Measurements from ENCODE around the gene PLAU. TPM values are rescaled to one million over a fixed set of nuclear protein-coding genes. Genes with fewer than 3 reads are reported as not detected.
"Not testable (repeated sequence)": the region's sequence is repeated elsewhere in the genome, so short reads cannot be mapped to it uniquely, and the experiment has no call there.

Gene PLAU
- total RNA-seq, 1 donor from 2014 or later, result 13.8 TPM

DNA sequence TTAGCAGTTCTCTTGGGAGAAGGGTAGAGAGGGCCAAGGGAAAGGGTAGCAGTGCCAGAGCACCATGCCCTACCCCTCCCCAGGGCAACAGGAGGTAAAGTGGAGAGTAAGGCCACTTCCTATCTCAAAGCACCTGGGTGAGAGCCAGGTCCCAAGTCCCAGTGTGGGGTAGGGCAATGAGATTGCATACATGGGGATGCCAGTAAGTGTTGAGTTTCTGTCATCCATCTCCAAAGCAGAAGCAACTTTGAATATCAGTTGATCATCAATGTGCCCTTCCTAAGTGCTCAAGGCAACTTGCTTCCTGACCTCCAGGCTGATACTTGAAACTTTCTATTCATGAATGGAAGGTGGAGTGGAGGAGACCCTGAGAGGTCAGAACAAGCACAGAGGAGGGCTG lies 34.4 kb upstream of the PLAU start:
- no peak for DNase-seq (ENCODE audit: low spot score)

GRCh38 chr10:73876971-73877370 lies 34.0 kb upstream of the PLAU start:
- DNase-seq (ENCODE audit: low spot score), result no peak

DNA sequence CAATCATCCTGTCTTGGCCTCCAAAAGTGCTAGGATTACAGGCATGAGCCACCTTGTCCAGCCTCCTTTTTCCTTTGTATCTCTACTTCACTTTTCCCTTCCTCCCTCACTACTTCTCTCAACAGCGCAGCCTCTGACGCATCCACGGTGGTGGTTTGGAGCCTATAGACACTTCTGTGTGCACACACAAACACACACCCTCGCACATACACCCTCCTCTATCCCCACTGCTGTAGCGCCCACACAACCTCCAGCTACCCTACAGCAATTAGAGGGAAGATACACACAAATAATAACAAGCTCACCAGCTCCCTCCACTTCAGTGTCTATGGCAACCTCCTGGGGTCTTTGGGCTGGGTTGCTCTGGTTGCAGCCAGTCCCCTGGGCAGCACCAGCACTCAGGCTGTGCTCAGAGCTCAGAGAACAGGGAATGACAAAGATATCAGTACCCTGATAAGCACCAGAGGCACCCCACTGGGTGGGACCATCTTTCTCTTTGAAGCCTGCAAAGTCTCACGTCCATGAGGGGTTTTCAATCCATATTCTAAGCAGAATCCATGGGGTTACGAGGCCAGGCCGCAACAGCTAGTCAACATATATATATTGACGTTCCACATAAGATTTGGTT lies 33.3 kb upstream of the PLAU start:
- DNase-seq (ENCODE audit: low spot score), result no peak

- DNase-seq (ENCODE audit: low spot score), result no peak
Observed at GRCh38 chr10:73878365-73878764, 32.6 kb upstream of the PLAU start.

- peak; percentile 89 for DNase-seq (ENCODE audit: low spot score)
Observed at GRCh38 chr10:73879296-73880173, 31.4 kb upstream of the PLAU start.

DNA sequence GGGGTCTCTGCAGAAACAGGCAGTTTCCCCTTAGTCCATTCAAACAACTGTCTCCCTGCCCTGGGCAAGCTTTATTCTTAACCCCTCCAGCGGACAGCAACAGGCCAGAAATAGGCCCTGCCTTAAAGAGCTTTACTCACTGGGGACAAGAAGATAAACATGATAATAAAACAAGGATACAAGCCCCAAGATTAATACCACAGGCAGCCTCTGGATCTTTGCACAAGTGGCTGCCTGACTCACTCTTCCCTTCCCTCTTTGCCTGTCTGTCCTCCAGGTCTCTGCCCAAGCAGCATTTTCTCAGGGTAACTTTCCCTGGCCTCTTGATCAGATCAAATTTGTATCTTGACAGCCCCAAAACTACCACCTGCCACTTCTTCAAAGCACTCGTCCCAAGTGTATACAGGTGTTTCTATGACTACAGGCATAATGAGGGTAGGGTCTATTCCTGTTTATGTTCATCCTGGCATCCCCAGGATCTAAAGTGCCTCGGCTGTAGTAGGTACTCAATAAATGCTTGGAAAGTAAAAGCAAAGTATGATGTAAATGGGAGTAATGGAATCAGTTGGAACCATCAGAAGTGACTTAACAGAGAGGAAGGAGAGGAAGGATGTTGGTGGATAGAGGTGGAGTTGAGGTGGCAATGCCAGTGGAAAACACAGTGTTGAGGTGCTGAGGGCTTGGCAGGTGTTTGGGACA lies 29.6 kb upstream of the PLAU start:
- DNase-seq (ENCODE audit: low spot score), result no peak

- no peak for DNase-seq (ENCODE audit: low spot score)
Observed at GRCh38 chr10:73884017-73884416, 26.9 kb upstream of the PLAU start.

DNA sequence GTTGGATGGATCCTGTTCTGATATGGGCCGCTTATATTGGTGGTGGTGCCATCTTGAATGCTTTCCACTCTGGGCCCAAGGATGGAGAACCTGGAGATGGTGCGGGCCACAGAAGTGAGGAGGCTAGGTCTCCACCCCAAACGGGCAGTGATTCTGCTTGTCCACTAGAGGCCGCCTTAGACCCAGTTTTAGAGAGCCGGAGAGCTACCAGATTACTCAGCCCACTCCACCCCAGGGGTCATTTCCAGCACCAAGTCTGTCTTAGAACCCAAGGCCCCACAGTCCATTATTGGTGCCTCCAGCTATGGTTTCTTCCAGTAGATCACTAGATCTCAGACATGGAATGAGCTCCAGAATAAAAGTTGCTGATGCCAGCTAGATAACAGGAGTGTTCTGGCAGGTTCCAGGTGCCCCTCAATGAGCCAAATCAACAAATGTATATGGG lies 24.8 kb upstream of the PLAU start:
- DNase-seq (ENCODE audit: low spot score), result peak; percentile 86

- no peak for DNase-seq (ENCODE audit: low spot score)
Observed at GRCh38 chr10:73886661-73887293, 24.2 kb upstream of the PLAU start.

GRCh38 chr10:73887294-73888039 lies 23.5 kb upstream of the PLAU start:
- DNase-seq (ENCODE audit: low spot score), result peak; percentile 93

- DNase-seq (ENCODE audit: low spot score), result no peak
Observed at GRCh38 chr10:73888514-73888913, 22.4 kb upstream of the PLAU start.

- peak; percentile 89 for DNase-seq (ENCODE audit: low spot score)
Observed at GRCh38 chr10:73889014-73889413, 21.9 kb upstream of the PLAU start.

DNA sequence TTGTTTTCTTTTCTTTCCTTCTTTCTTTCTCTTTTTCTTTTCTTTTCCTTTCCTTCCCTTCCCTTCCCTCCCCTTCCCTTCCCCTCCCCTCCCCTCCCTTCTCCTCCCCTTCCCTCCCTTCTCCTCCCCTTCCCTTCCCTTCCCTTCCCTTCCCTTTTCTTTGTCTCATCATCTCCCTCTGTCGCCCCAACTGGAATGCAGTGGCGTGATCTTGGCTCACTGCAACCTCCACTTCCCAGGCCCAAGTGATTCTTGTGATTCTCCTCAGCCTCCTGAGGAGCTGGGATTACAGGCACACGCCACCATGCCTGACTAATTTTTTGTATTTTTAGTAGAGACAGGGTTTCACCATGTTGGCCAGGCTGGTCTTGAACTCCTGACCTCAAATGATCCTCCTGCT lies 21.5 kb upstream of the PLAU start:
- DNase-seq (ENCODE audit: low spot score), result not testable (repeated sequence)

GRCh38 chr10:73890261-73890660 lies 20.7 kb upstream of the PLAU start:
- DNase-seq (ENCODE audit: low spot score), result no peak

- DNase-seq (ENCODE audit: low spot score), result not testable (repeated sequence)
Observed at GRCh38 chr10:73890830-73891229, 20.1 kb upstream of the PLAU start.

GRCh38 chr10:73891540-73891939 lies 19.4 kb upstream of the PLAU start:
- DNase-seq (ENCODE audit: low spot score), result no peak

DNA sequence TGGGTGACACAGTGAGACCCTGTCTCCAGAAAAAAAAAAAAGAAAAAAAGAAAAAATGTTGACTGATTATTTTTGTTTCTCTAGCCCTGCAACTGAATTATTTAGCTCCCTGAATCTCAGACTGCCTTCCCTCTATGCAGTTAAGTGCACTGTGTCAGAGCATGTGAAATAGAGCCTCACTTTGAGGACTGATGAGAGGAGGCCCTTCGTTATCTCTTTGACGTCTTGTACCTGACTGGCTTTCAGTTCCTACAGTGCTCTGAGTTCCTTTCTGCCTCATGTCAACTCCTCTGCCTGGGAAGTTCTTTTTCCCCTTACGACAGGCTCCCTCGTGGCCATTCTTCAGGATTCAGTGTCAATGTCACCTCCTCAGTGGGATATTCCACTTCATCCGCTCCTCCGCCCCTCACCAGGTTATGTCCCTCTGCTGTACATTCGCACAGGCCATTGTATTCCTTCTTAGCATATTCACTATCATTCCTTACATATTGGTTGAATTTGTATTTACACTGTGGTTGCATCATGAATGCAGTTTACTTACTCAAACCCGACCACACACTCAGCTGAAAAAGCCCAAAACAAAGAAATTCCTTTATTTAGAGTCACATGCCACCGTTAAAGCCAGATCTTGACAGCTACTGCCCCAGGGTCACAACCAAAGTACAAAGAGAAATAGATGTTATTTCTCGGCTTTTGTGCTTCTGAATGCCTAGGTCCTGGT lies 18.5 kb upstream of the PLAU start:
- DNase-seq (ENCODE audit: low spot score), result no peak

GRCh38 chr10:73893426-73893825 lies 17.5 kb upstream of the PLAU start:
- DNase-seq (ENCODE audit: low spot score), result no peak

- DNase-seq (ENCODE audit: low spot score), result no peak
Observed at GRCh38 chr10:73894245-73894971, 16.5 kb upstream of the PLAU start.

DNA sequence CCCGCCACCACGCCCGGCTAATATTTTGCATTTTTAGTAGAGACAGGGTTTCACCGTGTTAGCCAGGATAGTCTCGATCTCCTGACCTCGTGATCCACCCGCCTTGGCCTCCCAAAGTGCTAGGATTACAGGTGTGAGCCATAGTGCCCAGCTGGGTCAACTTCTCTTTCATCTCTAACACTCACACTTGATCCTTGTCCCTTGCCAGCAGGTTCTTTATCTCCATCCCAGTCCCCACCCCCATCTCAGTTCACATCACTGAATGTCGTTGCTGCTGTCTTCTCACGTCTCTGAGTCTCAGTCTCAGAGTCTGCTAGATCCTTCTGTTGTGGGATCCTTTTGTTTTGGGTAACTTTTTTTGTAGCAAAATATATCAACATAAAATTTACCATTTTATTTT lies 15.6 kb upstream of the PLAU start:
- DNase-seq (ENCODE audit: low spot score), result not testable (repeated sequence)

Data from ureter (tissue), 1 donor.